NCI-H748 (cell line): Measurements from ENCODE around the gene PINK1.

Experiments
- DNase-seq: peaks from one replicate; lab custom pipeline; 2025; ENCODE audit not compliant: unreplicated experiment; lab: John Stamatoyannopoulos, UW

Gene PINK1

GRCh38 chr1:20610970-20611369, 22.3 kb upstream of the PINK1 start:
- DNase-seq: no peak

- no peak for DNase-seq
These were observed 21.6 kb upstream of the PINK1 start for GRCh38 chr1:20611652-20612051.

GRCh38 chr1:20612221-20612746, 21.0 kb upstream of the PINK1 start:
- no peak for DNase-seq

- DNase-seq: no peak
These were observed 19.1 kb upstream of the PINK1 start for GRCh38 chr1:20614131-20614579.

- DNase-seq: no peak
These were observed 17.1 kb upstream of the PINK1 start for GRCh38 chr1:20615946-20616846.

- DNase-seq: no peak
These were observed 16.3 kb upstream of the PINK1 start for GRCh38 chr1:20616847-20617487.

GRCh38 chr1:20618550-20618949, 14.7 kb upstream of the PINK1 start:
- DNase-seq: no peak

- DNase-seq: no peak
These were observed 13.3 kb upstream of the PINK1 start for GRCh38 chr1:20619999-20620398.

- no peak for DNase-seq
These were observed 12.2 kb upstream of the PINK1 start for GRCh38 chr1:20621012-20621411.

GRCh38 chr1:20624709-20625108, 8.5 kb upstream of the PINK1 start:
- DNase-seq: no peak

GRCh38 chr1:20625176-20626097, 7.8 kb upstream of the PINK1 start:
- DNase-seq: no peak

GRCh38 chr1:20626098-20626427, 7.2 kb upstream of the PINK1 start:
- no peak for DNase-seq

GRCh38 chr1:20626524-20626923, 6.7 kb upstream of the PINK1 start:
- DNase-seq: no peak

GRCh38 chr1:20630729-20631128, 2.5 kb upstream of the PINK1 start:
- DNase-seq: no peak

GRCh38 chr1:20632386-20632785, 872 bp upstream of the PINK1 start:
- DNase-seq: no peak

GRCh38 chr1:20634065-20634593, 871 bp downstream of the PINK1 start:
- DNase-seq: no peak

- peak; percentile 49 for DNase-seq
These were observed 1.4 kb downstream of the PINK1 start for GRCh38 chr1:20634594-20635084.

- DNase-seq: no peak
These were observed 3.6 kb downstream of the PINK1 start for GRCh38 chr1:20636785-20637347.

GRCh38 chr1:20640183-20640597, 6.9 kb downstream of the PINK1 start:
- peak; percentile 25 for DNase-seq

GRCh38 chr1:20641975-20642374, 8.7 kb downstream of the PINK1 start:
- DNase-seq: no peak
